Gastrocnemius medialis (tissue), 4 donors: ENCODE measurements around the gene CDH7.

Experiments used
- POLR2A ChIP-seq, 2 donors: fragments of 450-650 bp; IDR thresholded peaks; one replicate each; pipeline ENCODE4 v1.6.1; 2017; ENCODE audit warnings: antibody characterized with exemption in 2 of 2, mild to moderate bottlenecking in 2 of 2, moderate library complexity in 2 of 2
- TF ChIP-seq, protein P1 (sequence below), 5 experiments: fragments of 450-650 bp in 3 of 5; fragments of 200-600 bp in 2 of 5; sonication (generic) in 2 of 5; IDR thresholded peaks in 4 of 5; conservative IDR thresholded peaks in 1 of 5; 1 replicate in 4 of 5; 2 replicates in 1 of 5; pipeline ENCODE4 v1.5.1; 2016 to 2019; ENCODE audit warnings: antibody characterized with exemption in 5 of 5, mild to moderate bottlenecking in 3 of 5, moderate library complexity in 3 of 5

DNA sequence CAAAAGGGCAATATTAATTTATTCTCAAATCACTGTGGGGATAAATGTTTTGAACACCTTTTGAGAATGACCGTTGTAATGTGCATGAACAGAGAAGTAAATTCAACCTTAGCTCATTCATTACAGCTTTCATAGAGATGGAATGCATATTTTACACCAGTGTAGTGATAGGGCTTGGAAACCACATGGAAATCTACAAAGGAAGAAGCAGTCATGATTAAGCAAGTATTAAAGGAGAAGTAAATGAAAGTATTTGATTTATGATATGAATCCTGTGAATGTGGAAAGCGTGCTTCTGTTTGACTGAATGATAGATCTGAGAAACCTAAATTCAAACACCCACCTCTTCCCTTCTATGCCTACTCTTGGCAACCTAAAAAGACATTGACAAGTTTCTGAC lies 64.7 kb downstream of the CDH7 start:
- no peak for TF ChIP-seq POLR2A (IDR thresholded peaks at IDR 0.05)
- TF ChIP-seq, protein P1, sequence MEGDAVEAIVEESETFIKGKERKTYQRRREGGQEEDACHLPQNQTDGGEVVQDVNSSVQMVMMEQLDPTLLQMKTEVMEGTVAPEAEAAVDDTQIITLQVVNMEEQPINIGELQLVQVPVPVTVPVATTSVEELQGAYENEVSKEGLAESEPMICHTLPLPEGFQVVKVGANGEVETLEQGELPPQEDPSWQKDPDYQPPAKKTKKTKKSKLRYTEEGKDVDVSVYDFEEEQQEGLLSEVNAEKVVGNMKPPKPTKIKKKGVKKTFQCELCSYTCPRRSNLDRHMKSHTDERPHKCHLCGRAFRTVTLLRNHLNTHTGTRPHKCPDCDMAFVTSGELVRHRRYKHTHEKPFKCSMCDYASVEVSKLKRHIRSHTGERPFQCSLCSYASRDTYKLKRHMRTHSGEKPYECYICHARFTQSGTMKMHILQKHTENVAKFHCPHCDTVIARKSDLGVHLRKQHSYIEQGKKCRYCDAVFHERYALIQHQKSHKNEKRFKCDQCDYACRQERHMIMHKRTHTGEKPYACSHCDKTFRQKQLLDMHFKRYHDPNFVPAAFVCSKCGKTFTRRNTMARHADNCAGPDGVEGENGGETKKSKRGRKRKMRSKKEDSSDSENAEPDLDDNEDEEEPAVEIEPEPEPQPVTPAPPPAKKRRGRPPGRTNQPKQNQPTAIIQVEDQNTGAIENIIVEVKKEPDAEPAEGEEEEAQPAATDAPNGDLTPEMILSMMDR (IDR thresholded peaks at IDR 0.05 in 4 of 5, conservative IDR thresholded peaks at IDR 0.05 in 1 of 5) = no peak
